MCF 10A (cell line): ENCODE results near the gene CCDC141. TPM values are rescaled to one million over a fixed set of nuclear protein-coding genes. Genes with fewer than 3 reads are reported as not detected.

Experiments used
- BruUV-seq: library from RNA; stranded (reverse); fragments of 400-500 nt; replicated peaks from 2 replicates; lab custom pipeline; 2021; lab: Mats Ljungman, UMichigan
- CTCF ChIA-PET: fragments of 300-600 bp; sonication (Branson Sonifier 250); formaldehyde crosslinking; extraction: SDS; loops from one replicate; lab custom pipeline; 2021; ENCODE audit warnings: antibody characterized with exemption, inconsistent platforms; lab: Yijun Ruan, JAX
- POLR2A ChIA-PET: fragments of 300-600, 350-650 bp; sonication (Branson Sonifier 250); formaldehyde crosslinking; extraction: SDS; loops from one replicate; lab custom pipeline; 2020; ENCODE audit warnings: antibody characterized with exemption, inconsistent platforms; lab: Yijun Ruan, JAX
- DNase-seq: peaks from one replicate; pipeline ENCODE4 v3.0.0-alpha.2; 2018; ENCODE audit not compliant: unreplicated experiment
- H3K27ac Mint-ChIP-seq: one replicate; pipeline ENCODE4 v1.8.0; 2022; ENCODE audit warnings: mild to moderate bottlenecking, low read depth, mixed read lengths; ENCODE audit not compliant: unreplicated experiment
- H3K27me3 Mint-ChIP-seq: one replicate; pipeline ENCODE4 v1.8.0; 2022; ENCODE audit warnings: mixed read lengths; ENCODE audit not compliant: insufficient read depth, unreplicated experiment
- H3K36me3 Mint-ChIP-seq: one replicate; pipeline ENCODE4 v1.8.0; 2022; ENCODE audit warnings: mild to moderate bottlenecking, moderate library complexity, mixed read lengths; ENCODE audit not compliant: insufficient read depth, unreplicated experiment
- H3K4me1 Mint-ChIP-seq: one replicate; pipeline ENCODE4 v1.8.0; 2022; ENCODE audit warnings: mixed read lengths; ENCODE audit not compliant: insufficient read depth, unreplicated experiment
- H3K4me3 Mint-ChIP-seq: one replicate; pipeline ENCODE4 v1.8.0; 2022; ENCODE audit warnings: mild to moderate bottlenecking, moderate library complexity, mixed read lengths; ENCODE audit not compliant: unreplicated experiment
- H3K9me3 Mint-ChIP-seq: one replicate; pipeline ENCODE4 v1.8.0; 2022; ENCODE audit warnings: mixed read lengths; ENCODE audit not compliant: unreplicated experiment
- intact Hi-C: fragments of 100-400 bp; cut with micrococcal nuclease; formaldehyde crosslinking; loops from 2 replicates; pipeline ENCODE4 v1.14.1; 2022
- total RNA-seq: library from RNA; stranded (reverse); gene quantifications from 2 replicates; pipeline ENCODE4 v1.2.3, GENCODE V29; 2022
- TF ChIP-seq, protein P1 (sequence below): fragments of 200-600 bp; IDR thresholded peaks from one replicate; pipeline ENCODE4 v1.8.0; 2022; ENCODE audit warnings: antibody characterized with exemption, mild to moderate bottlenecking; ENCODE audit not compliant: unreplicated experiment

CCDC141 gene
- total RNA-seq, 1 experiment from 2014 or later, result not detected

DNA sequence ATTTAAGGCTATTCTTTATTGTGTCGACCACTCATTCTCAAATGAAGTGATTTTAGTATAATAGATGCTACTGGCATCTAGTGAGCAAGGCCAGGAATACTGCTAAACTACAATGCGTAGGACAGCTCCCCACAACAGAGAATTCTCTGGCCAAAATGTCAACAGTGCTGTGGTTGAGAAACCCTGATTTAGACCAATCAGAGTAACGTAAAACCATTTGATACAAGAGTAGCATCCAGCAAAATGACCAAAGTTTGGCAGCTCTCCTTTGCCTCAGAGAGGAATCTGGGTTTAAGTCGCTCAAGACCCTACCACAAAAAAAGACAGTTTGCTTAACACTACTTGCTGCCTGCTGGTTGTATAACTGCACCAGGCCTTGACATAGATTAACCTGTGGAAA lies 205.7 kb downstream of the CCDC141 start:
- Mint-ChIP-seq H3K9me3 (peaks cover 5% of the 10 kb centered on the region), H3K4me1 (no peaks in the 10 kb centered on the region), H3K36me3 (no peaks in the 10 kb centered on the region), H3K27me3 (no peaks in the 10 kb centered on the region), H3K27ac (no peak overlapping the region), H3K4me3 (no peak overlapping the region)
- TF ChIP-seq, protein P1, sequence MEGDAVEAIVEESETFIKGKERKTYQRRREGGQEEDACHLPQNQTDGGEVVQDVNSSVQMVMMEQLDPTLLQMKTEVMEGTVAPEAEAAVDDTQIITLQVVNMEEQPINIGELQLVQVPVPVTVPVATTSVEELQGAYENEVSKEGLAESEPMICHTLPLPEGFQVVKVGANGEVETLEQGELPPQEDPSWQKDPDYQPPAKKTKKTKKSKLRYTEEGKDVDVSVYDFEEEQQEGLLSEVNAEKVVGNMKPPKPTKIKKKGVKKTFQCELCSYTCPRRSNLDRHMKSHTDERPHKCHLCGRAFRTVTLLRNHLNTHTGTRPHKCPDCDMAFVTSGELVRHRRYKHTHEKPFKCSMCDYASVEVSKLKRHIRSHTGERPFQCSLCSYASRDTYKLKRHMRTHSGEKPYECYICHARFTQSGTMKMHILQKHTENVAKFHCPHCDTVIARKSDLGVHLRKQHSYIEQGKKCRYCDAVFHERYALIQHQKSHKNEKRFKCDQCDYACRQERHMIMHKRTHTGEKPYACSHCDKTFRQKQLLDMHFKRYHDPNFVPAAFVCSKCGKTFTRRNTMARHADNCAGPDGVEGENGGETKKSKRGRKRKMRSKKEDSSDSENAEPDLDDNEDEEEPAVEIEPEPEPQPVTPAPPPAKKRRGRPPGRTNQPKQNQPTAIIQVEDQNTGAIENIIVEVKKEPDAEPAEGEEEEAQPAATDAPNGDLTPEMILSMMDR, result no peak
- no peak for DNase-seq
- BruUV-seq, result no TSS peak
- ChIA-PET POLR2A (interaction anchor here (0.6 to 1.5 kb wide), 2 partner anchors 10 to 1068 kb away, joined by 3 to 4 read pairs; no protein-coding TSS in a partner anchor), CTCF (no interaction called here)
- intact Hi-C loops, result no loop called here

DNA sequence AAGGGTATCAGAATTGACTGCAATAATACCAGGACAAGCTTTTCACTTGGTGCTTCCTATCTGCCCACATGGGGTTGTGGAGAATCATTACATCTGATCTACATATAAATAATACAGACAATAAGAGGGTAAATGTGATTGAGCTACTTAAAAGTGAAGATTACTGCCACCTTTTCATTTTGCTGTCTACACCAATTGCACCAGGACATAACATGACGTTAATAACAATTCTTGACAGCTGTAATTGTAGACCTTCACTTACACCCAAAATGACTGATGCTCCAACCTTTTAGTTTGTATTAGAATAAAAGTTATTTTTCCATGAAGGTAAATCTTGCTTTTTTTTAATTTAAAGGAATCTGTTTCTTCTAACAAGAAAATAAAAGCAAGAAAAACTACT lies 206.2 kb downstream of the CCDC141 start:
- ChIA-PET POLR2A (no interaction called here), CTCF (no interaction called here)
- BruUV-seq, result no TSS peak
- no peak overlapping the region for H3K4me3 Mint-ChIP-seq
- H3K4me1 Mint-ChIP-seq, result no peaks in the 10 kb centered on the region
- DNase-seq, result no peak
- intact Hi-C loops, result no loop called here
- no peak overlapping the region for H3K27ac Mint-ChIP-seq
- TF ChIP-seq, protein P1, result no peak
- peaks cover 5% of the 10 kb centered on the region for H3K9me3 Mint-ChIP-seq
- H3K36me3 Mint-ChIP-seq, result no peaks in the 10 kb centered on the region
- H3K27me3 Mint-ChIP-seq, result no peaks in the 10 kb centered on the region

- POLR2A ChIA-PET, result no interaction called here
- no peaks in the 10 kb centered on the region for H3K36me3 Mint-ChIP-seq
- no peak overlapping the region for H3K4me3 Mint-ChIP-seq
- CTCF ChIA-PET, result no interaction called here
- H3K27me3 Mint-ChIP-seq, result peaks cover 11% of the 10 kb centered on the region
- BruUV-seq, result no TSS peak
- DNase-seq, result no peak
- intact Hi-C loops, result no loop called here
- no peak overlapping the region for H3K27ac Mint-ChIP-seq
- no peaks in the 10 kb centered on the region for H3K9me3 Mint-ChIP-seq
- H3K4me1 Mint-ChIP-seq, result no peaks in the 10 kb centered on the region
- TF ChIP-seq, protein P1, result no peak
Measured at GRCh38 chr2:178836807-178837206, 213.1 kb downstream of the CCDC141 start.

- Mint-ChIP-seq H3K36me3 (no peaks in the 10 kb centered on the region), H3K27me3 (peaks cover 11% of the 10 kb centered on the region), H3K9me3 (no peaks in the 10 kb centered on the region), H3K4me3 (no peak overlapping the region), H3K27ac (no peak overlapping the region), H3K4me1 (no peaks in the 10 kb centered on the region)
- TF ChIP-seq, protein P1, result no peak
- intact Hi-C loops, result no loop called here
- no peak for DNase-seq
- no TSS peak for BruUV-seq
- ChIA-PET CTCF (no interaction called here), POLR2A (no interaction called here)
Measured at GRCh38 chr2:178834086-178834485, 215.9 kb downstream of the CCDC141 start.
